ENCODE measurements around the gene ZKSCAN7. TPM values are rescaled to one million over a fixed set of nuclear protein-coding genes. Genes with fewer than 3 reads are reported as not detected.
"Not testable (repeated sequence)": the region's sequence is repeated elsewhere in the genome, so short reads cannot be mapped to it uniquely, and the experiment has no call there.

The ZKSCAN7 gene
- total and polyA plus RNA-seq, 2 of the 13 experiments (the other 11 are each of a cell fraction or from before 2014, with no cell fraction given), result 2.3 to 3.8 TPM

GRCh38 chr3:44530911-44531310 is 24.1 kb upstream of the ZKSCAN7 start:
- H3K4me2 ChIP-seq (ENCODE audit: low read depth, low read length), result no peak overlapping the region
- H3K27me3 ChIP-seq (ENCODE audit: control insufficient read depth in 1 of 2, insufficient read depth in 2 of 2, low read length in 2 of 2), result peaks cover 0 to 10% of the 10 kb centered on the region in 2 experiments; a peak in 2 of 5 replicates
- H4K20me1 ChIP-seq (ENCODE audit: insufficient read depth, low read length), result no peaks in the 10 kb centered on the region
- ChIA-PET POLR2A (no interaction called here), CTCF (ENCODE audit: low intra/inter-chr PET ratio, low total read pairs) (interaction anchor here (2.5 kb wide), 1 partner anchor 383 kb away, joined by 7 read pairs; no protein-coding TSS in a partner anchor)
- ATAC-seq (no peak), FAIRE-seq (no peak), DNase-seq (ENCODE audit: low spot score) (no peak)
- no peak overlapping the region for H3K4me3 ChIP-seq (replicated peaks in 1 of 3; ENCODE audit: insufficient read depth in 1 of 3, low read depth in 2 of 3, low read length in 3 of 3)
- TF ChIP-seq ZNF546 (CRISPR knock-in tag; conservative IDR thresholded peaks at IDR 0.05) (no peak), ZNF841 (CRISPR knock-in tag; IDR thresholded peaks at IDR 0.05; ENCODE audit: borderline replicate concordance) (no peak), MBNL3 (CRISPR knock-in tag; conservative IDR thresholded peaks at IDR 0.05) (no peak), ZNF564 (CRISPR knock-in tag; IDR thresholded peaks at IDR 0.05) (no peak), ZSCAN30 (CRISPR knock-in tag; IDR thresholded peaks at IDR 0.05) (no peak), ZZZ3 (CRISPR knock-in tag; IDR thresholded peaks at IDR 0.05; ENCODE audit: borderline replicate concordance) (no peak)
- H3K9me3 ChIP-seq (ENCODE audit: low read length), result no peaks in the 10 kb centered on the region
- in situ Hi-C loops (cut with HindIII; ENCODE audit: extremely low pct_ligation_motif_present, low pct_unique_long_range_greater_than_20kb) (no loop called here), intact Hi-C loops (cut with micrococcal nuclease; ENCODE audit: unreplicated experiment) (loop anchor here (5.0 to 10.0 kb wide), 3 partner anchors 209 to 506 kb away; partner anchors contain the start of genes KIAA1143 and KIF15)
- no peak overlapping the region for H2AFZ ChIP-seq (ENCODE audit: low read length)
- H3K79me2 ChIP-seq (ENCODE audit: insufficient read depth, low read length), result no peaks in the 10 kb centered on the region
- H3K9ac ChIP-seq (ENCODE audit: insufficient read depth, low read depth, low read length), result no peak overlapping the region
- 0% methylated on average over 2 of the region's 2 CpGs for WGBS (ENCODE audit: low lambda C conversion rate)
- no TSS peak for BruUV-seq (replicated peaks)
- H3K27ac ChIP-seq (ENCODE audit: extremely low read length, insufficient read depth, low read length), result no peak overlapping the region
- no peaks in the 10 kb centered on the region for H3K36me3 ChIP-seq (replicated peaks in 1 of 2; ENCODE audit: control insufficient read depth in 1 of 2, insufficient read depth in 2 of 2, low read length in 2 of 2)
- H3K4me1 ChIP-seq (ENCODE audit: insufficient read depth, low read length), result no peaks in the 10 kb centered on the region

- H3K9ac ChIP-seq (ENCODE audit: insufficient read depth, low read depth, low read length); H3K4me3 ChIP-seq (replicated peaks in 1 of 3; ENCODE audit: insufficient read depth in 1 of 3, low read depth in 2 of 3, low read length in 3 of 3); H3K27me3 ChIP-seq (ENCODE audit: control insufficient read depth in 1 of 2, insufficient read depth in 2 of 2, low read length in 2 of 2); H3K4me1 ChIP-seq (ENCODE audit: insufficient read depth, low read length); H3K27ac ChIP-seq (ENCODE audit: extremely low read length, insufficient read depth, low read length); DNase-seq (ENCODE audit: low spot score); H3K36me3 ChIP-seq (replicated peaks in 1 of 2; ENCODE audit: control insufficient read depth in 1 of 2, insufficient read depth in 2 of 2, low read length in 2 of 2); H3K79me2 ChIP-seq (ENCODE audit: insufficient read depth, low read length); H2AFZ ChIP-seq (ENCODE audit: low read length); ATAC-seq; H3K4me2 ChIP-seq (ENCODE audit: low read depth, low read length); H3K9me3 ChIP-seq (ENCODE audit: low read length); CTCF ChIA-PET (ENCODE audit: low intra/inter-chr PET ratio, low total read pairs); FAIRE-seq; BruUV-seq (replicated peaks); H4K20me1 ChIP-seq (ENCODE audit: insufficient read depth, low read length); POLR2A ChIA-PET: not testable (repeated sequence)
- intact Hi-C loops (cut with micrococcal nuclease; ENCODE audit: unreplicated experiment) (loop anchor here (5.0 to 10.0 kb wide), 3 partner anchors 212 to 503 kb away; partner anchors contain the start of genes KIAA1143 and KIF15), in situ Hi-C loops (cut with HindIII; ENCODE audit: extremely low pct_ligation_motif_present, low pct_unique_long_range_greater_than_20kb) (loop anchor here (5.0 kb wide), 1 partner anchor 383 kb away; no protein-coding TSS in a partner anchor)
- WGBS (ENCODE audit: low lambda C conversion rate), result 3% methylated on average over 4 of the region's 4 CpGs
Measured at GRCh38 chr3:44534659-44535058, 20.3 kb upstream of the ZKSCAN7 start.
